Measurements from ENCODE around the gene OR8B3.
"Not testable (repeated sequence)": the region's sequence is repeated elsewhere in the genome, so short reads cannot be mapped to it uniquely, and the experiment has no call there.

Gene OR8B3

GRCh38 chr11:124398924-124399323 is at the start of gene OR8B3:
OR8B3 (minus strand) TSS chr11:124399024; CDS start chr11:124397351, 1,673 bp downstream.
- no peak for DNase-seq (ENCODE audit: low spot score)

- no peak for DNase-seq (ENCODE audit: low spot score)
Observed at GRCh38 chr11:124446916-124447315, 48.1 kb upstream of the OR8B3 start.

DNA sequence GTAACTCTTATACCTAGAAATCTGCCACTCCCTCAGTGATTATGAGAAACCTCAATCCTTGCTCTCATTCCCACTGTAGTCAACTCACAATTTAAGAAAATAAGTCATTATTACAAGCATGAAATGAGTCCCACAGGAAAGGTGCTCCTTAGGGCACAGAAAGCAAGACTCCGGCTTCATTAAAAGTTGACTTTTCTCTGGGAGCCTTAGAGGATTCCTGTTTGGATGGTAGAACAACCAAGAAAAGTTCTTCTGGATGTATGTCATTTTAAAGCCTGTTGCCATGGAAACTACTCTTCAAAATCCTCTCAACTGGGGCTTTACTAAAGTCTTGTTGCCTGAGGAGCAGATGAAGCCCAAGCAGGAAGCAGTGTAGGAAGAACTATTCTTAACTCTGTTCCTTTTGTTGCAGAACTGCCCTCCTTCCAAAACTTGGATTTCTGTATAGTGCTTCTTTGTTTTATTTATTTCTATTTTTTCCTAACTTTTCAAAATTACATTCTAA is 46.9 kb upstream of the OR8B3 start, which contains the start of gene OR8B8:
TSS of gene OR8B8 (minus strand) at position 51 of the 505 bp plus-strand sequence. CDS start 4,611 bp downstream, outside the sequence.
- no peak for DNase-seq (ENCODE audit: low spot score)

DNA sequence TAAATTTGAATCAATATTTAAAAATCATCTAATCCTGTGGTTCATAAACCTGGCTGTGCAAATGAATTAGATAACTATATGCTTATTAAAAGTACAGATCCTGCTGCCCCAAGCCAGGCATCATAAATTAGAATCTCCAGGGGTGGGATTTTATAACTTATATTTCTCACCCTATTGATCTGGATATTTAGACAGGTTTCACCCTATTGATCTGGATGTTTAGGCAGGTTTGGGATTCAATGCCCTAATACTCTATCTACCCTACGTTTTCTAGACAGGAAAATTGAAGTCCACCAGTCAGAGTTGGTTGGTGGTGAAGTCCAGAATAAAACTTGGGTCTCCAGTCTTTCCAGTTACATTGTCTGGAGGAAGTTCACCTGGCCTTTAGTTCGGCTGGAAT is 44.0 kb upstream of the OR8B3 start:
- no peak for DNase-seq (ENCODE audit: low spot score)

GRCh38 chr11:124442442-124442841 is 43.6 kb upstream of the OR8B3 start:
- DNase-seq (ENCODE audit: low spot score): no peak

DNA sequence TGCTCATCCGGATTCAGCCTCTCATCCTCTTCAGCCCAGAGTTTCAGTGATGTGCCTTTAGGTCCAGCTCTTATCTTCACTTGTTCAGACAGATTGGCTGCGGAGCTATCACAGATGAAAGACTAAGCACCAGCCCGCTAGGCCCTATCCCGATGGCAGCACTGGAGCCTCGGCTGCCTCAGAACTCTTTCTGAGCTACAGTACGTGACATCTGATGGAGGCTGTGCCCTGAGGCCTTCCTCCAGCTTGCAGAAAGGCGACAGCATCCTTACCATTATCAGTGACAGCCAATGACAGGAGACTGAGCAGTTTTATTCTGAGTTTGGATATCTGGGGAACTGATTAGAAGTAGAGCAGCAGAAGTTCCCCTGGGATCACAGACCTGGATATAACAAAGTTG is 42.7 kb upstream of the OR8B3 start:
- DNase-seq (ENCODE audit: low spot score): no peak

- DNase-seq (ENCODE audit: low spot score): no peak
Observed at GRCh38 chr11:124441081-124441480, 42.3 kb upstream of the OR8B3 start.

DNA sequence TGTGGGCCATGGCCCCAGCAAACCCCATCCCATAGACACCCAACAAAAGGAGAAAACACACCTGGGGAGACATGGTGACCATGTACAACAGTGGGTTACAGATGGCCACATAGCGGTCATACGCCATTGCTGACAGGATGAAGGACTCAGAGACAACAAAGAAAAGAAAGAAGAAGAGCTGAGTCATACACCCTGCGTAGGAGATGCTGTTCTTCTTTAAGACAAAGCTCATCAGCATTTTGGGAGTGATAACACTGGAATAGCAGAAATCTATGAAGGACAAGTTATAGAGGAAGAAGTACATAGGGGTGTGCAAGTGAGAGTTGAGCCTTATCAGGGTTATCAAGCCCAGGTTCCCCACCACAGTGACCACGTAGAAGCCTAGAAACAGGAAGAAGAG is 41.8 kb upstream of the OR8B3 start:
- DNase-seq (ENCODE audit: low spot score): no peak

GRCh38 chr11:124434699-124435098 is 35.9 kb upstream of the OR8B3 start:
- DNase-seq (ENCODE audit: low spot score): no peak

GRCh38 chr11:124429599-124429998 is 30.8 kb upstream of the OR8B3 start:
- DNase-seq (ENCODE audit: low spot score): no peak

DNA sequence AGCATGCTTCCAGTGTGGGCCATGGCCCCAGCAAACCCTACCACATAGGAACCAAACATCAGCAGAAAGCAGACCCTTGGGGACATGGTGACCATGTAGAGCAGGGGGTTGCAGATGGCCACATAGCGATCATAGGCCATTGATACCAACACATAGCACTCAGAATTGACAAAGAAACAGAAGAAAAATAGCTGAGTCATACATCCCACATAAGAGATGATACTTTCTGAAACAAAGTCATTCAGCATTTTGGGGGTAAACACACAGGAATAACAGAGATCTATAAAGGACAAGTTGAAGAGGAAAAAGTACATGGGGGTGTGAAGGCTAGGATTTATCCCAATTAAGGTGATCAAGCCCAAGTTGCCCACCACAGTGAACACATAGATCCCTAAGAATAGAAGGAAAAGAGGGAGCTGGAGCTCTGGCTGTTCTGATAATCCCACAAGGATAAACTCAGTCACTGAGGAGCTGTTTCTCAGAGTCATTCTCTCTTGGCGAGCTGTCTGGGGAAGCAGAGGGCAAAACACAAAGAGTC is 25.6 kb upstream of the OR8B3 start, which contains the start of gene OR8B4:
TSS of gene OR8B4 (minus strand) at position 488 of the 538 bp plus-strand sequence. CDS start at position 488, 0 bp downstream.
- no peak for DNase-seq (ENCODE audit: low spot score)

DNA sequence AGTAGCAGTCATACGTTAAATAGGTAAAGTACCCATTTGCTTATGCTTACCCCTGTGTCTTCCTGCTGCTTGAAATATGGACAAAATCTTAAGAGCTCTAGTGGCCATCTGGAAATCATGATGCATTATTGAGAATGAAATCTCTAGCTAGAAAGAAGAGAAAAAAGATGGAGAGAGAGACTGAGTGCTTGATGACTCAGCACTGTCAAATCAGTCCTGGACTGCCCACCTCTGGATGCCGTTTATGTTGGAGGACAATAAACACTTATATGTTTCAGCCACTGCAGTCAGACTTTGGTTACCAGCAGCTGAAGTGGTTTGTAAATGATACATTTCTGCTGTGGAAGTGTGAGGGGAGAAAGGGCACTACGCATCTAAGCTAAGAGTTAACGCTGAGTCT is 22.2 kb upstream of the OR8B3 start:
- no peak for DNase-seq (ENCODE audit: low spot score)

GRCh38 chr11:124415356-124415923 is 16.6 kb upstream of the OR8B3 start:
- DNase-seq (ENCODE audit: low spot score): no peak

DNA sequence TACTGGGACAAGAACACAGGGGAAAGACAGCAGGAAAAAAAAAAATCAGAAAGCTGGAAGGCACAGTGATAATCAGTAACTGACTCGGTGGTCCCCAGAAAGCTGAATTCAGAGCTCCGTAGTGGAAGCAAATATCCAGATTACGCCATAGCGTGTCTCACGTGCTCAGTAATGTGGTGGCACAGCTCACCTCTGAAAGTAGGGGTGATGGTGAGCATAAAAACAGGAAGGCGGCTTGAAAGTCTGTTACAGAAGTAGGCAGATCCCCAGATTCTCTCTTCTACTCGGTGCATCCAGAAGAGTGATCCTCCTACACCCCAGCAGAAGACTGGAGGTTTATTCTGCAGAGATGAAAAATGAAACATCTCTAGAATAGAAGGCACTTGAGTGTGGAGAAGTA is 11.1 kb upstream of the OR8B3 start:
- DNase-seq (ENCODE audit: low spot score): no peak

GRCh38 chr11:124405581-124405980 is 6.8 kb upstream of the OR8B3 start:
- DNase-seq (ENCODE audit: low spot score): no peak

DNA sequence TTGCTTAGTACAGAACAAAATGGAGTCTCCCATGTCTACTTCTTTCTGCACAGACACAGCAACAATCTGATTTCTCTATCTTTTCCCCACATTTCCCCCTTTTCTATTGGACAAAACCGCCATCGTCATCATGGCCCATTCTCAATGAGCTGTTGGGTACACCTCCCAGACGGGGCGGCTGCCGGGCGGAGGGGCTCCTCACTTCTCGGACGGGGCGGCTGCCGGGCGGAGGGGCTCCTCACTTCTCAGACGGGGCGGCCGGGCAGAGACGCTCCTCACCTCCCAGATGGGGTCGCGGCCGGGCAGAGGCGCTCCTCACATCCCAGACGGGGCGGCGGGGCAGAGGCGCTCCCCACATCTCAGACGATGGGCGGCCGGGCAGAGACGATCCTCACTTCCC is 4.4 kb upstream of the OR8B3 start:
- DNase-seq (ENCODE audit: low spot score): not testable (repeated sequence)

- DNase-seq (ENCODE audit: low spot score): peak; percentile 58
Observed at GRCh38 chr11:124402326-124402922, 3.6 kb upstream of the OR8B3 start.

DNA sequence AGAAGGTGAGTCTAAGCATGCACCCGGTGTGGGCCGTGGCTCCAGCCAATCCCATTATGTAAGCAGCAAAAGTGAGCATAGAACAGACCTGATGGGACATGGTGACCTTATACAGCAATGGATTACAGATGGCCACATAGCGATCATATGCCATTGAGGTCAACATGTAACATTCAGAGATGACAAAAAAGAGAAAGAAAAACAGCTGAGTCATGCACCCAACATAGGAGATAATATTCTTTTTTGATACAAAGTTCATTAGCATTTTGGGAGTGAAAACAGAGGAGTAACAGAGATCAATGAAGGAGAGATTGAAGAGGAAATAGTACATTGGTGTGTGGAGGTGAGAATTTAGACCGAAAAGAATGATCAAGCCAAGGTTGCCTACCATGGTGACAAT is 2.0 kb downstream of the OR8B3 start:
- DNase-seq (ENCODE audit: low spot score): not testable (repeated sequence)

- DNase-seq (ENCODE audit: low spot score): no peak
Observed at GRCh38 chr11:124394408-124394807, 4.4 kb downstream of the OR8B3 start.

- no peak for DNase-seq (ENCODE audit: low spot score)
Observed at GRCh38 chr11:124384399-124384798, 14.4 kb downstream of the OR8B3 start, which contains the start of gene OR8B2. OR8B2 (minus strand) TSS chr11:124384499; CDS start chr11:124383343, 1,156 bp downstream.

DNA sequence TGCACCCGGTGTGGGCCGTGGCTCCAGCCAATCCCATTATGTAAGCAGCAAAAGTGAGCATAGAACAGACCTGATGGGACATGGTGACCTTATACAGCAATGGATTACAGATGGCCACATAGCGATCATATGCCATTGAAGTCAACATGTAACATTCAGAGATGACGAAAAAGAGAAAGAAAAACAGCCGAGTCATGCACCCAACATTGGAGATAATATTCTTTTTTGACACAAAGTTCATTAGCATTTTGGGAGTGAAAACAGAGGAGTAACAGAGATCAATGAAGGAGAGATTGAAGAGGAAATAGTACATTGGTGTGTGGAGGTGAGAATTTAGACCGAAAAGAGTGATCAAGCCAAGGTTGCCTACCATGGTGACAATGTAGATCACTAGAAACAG is 16.0 kb downstream of the OR8B3 start:
- DNase-seq (ENCODE audit: low spot score): not testable (repeated sequence)

- no peak for DNase-seq (ENCODE audit: low spot score)
Observed at GRCh38 chr11:124380585-124380984, 18.2 kb downstream of the OR8B3 start.

DNA sequence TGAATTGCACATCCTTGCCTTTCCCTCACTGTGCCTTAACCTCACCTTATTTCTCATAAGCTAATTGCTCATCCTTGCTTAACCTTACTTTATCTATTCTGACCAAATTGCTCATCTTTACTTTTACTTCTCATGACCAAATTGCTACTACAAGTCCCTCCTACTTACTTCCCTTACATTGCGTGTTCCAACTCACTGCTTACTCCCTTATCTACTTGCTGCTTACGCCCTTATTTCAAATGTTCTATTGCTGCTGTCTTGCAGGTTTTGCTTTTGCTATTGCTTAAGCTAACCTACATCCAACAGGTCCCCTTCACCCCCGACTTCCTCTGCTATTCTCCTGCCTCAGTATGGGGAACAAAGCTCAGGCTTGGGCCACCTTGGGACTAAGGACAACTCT is 22.5 kb downstream of the OR8B3 start:
- DNase-seq (ENCODE audit: low spot score): no peak
